GM12878 (cell line): ENCODE measurements around the gene SMARCB1. TPM values are rescaled to one million over a fixed set of nuclear protein-coding genes. Genes with fewer than 3 reads are reported as not detected.

Experiments used
- ATAC-seq: fragments of 200-7000 bp; cut with Tn5 transposase; 3 replicates; pipeline ENCODE4 v1.9.1; 2020; ENCODE audit warnings: mild to moderate bottlenecking, moderate library complexity
- BruUV-seq: library from RNA; stranded (reverse); fragments of 400-500 nt; replicated peaks from 2 replicates; lab custom pipeline; 2021; lab: Mats Ljungman, UMichigan
- CTCF ChIA-PET: fragments of 300-600 bp; sonication (Branson Sonifier 250); formaldehyde crosslinking; extraction: SDS; loops from one replicate; lab custom pipeline; 2021; ENCODE audit warnings: inconsistent platforms; lab: Yijun Ruan, JAX
- POLR2A ChIA-PET: fragments of 350-600 bp; formaldehyde crosslinking; extraction: SDS; loops from one replicate; lab custom pipeline; 2021; ENCODE audit warnings: inconsistent platforms; lab: Charles Lee
- RAD21 ChIA-PET: fragments of 300-600 bp; sonication (Branson Sonifier 250); formaldehyde crosslinking; loops from one replicate; lab custom pipeline; 2023; ENCODE audit warnings: antibody characterized with exemption; ENCODE audit not compliant: unreplicated experiment; lab: Charles Lee
- SMC1A ChIA-PET: fragments of 300-600 bp; sonication (Branson Sonifier 250); formaldehyde crosslinking; loops from one replicate; lab custom pipeline; 2023; ENCODE audit not compliant: unreplicated experiment, uncharacterized antibody; lab: Charles Lee
- DNase-seq: peaks from one replicate; pipeline ENCODE4 v3.0.0-alpha.2; 2011; ENCODE audit warnings: low read depth, low spot score
- FAIRE-seq: peaks from 3 replicates; lab custom pipeline; 2011; peaks lifted over from hg19 to GRCh38; lab: Jason Lieb, UNC
- H2AFZ ChIP-seq: 2 replicates; pipeline ENCODE4 v1.6.0; 2011; ENCODE audit warnings: low read depth, low read length, control low read depth; ENCODE audit not compliant: control insufficient read depth
- H3K27ac ChIP-seq: 2 replicates; pipeline ENCODE4 v1.5.1; 2011; ENCODE audit warnings: control low read depth; ENCODE audit not compliant: control insufficient read depth, insufficient read depth
- H3K27me3 ChIP-seq, 2 experiments: replicated peaks in 1 of 2; 2 replicates each; pipeline versions ENCODE4 v1.6.0 to v1.6.1; 2011; ENCODE audit warnings: low read length in 1 of 2; ENCODE audit not compliant: control insufficient read depth in 2 of 2, insufficient read depth in 2 of 2
- H3K36me3 ChIP-seq, 2 experiments: 2 replicates each; pipeline ENCODE4 v1.5.1; 2011; ENCODE audit warnings: low read length in 1 of 2; ENCODE audit not compliant: control insufficient read depth in 2 of 2, insufficient read depth in 2 of 2
- H3K4me1 ChIP-seq: 2 replicates; pipeline ENCODE4 v1.6.1; 2011; ENCODE audit warnings: mild to moderate bottlenecking, low read length, moderate library complexity, mixed read lengths; ENCODE audit not compliant: control insufficient read depth, insufficient read depth
- H3K4me2 ChIP-seq: 2 replicates; pipeline ENCODE4 v1.6.0; 2011; ENCODE audit warnings: control low read depth; ENCODE audit not compliant: control insufficient read depth, insufficient read depth
- H3K4me3 ChIP-seq: fragments of 200-600 bp; sonication (generic); 2 replicates; pipeline ENCODE4 v1.5.1; 2016
- H3K79me2 ChIP-seq: 2 replicates; pipeline ENCODE4 v1.6.0; 2011; ENCODE audit warnings: low read length; ENCODE audit not compliant: control insufficient read depth, insufficient read depth
- H3K9ac ChIP-seq: 2 replicates; pipeline ENCODE4 v1.8.0; 2011; ENCODE audit warnings: low read length, control low read depth, mixed read lengths; ENCODE audit not compliant: control insufficient read depth, insufficient read depth
- H3K9me3 ChIP-seq: replicated peaks from 3 replicates; pipeline ENCODE4 v1.5.1; 2011; ENCODE audit warnings: mild to moderate bottlenecking, low read length; ENCODE audit not compliant: control insufficient read depth, insufficient read depth
- H4K20me1 ChIP-seq: 2 replicates; pipeline ENCODE4 v1.6.0; 2011; ENCODE audit not compliant: control insufficient read depth, insufficient read depth
- BCL11A ChIP-seq: IDR thresholded peaks from 2 replicates; pipeline ENCODE4 v1.6.1; 2011; ENCODE audit warnings: low read depth, low read length
- BRCA1 ChIP-seq: IDR thresholded peaks from 2 replicates; pipeline ENCODE4 v1.6.1; 2011; ENCODE audit warnings: low read depth, low read length, improper control_type of control experiment
- EP300 ChIP-seq, 2 experiments: fragments of 150-350 bp in 1 of 2; IDR thresholded peaks; 2 replicates each; pipeline ENCODE4 v1.6.1; 2011 to 2012; ENCODE audit warnings: low read depth in 2 of 2, low read length in 2 of 2, borderline replicate concordance in 1 of 2, improper control_type of control experiment in 1 of 2, inconsistent platforms in 1 of 2; ENCODE audit not compliant: control insufficient read depth in 1 of 2
- FOS ChIP-seq: IDR thresholded peaks from 3 replicates; pipeline ENCODE4 v1.6.1; 2011; ENCODE audit warnings: borderline replicate concordance; ENCODE audit not compliant: insufficient read length; ENCODE audit errors: extremely low read depth
- FOXK2 ChIP-seq: fragments of 450-650 bp; IDR thresholded peaks from 2 replicates; pipeline ENCODE4 v1.6.1; 2017; ENCODE audit warnings: mild to moderate bottlenecking, moderate library complexity
- HSF1 ChIP-seq: fragments of 150-350 bp; IDR thresholded peaks from 2 replicates; pipeline ENCODE4 v1.6.1; 2014; ENCODE audit warnings: mild to moderate bottlenecking, low read depth, low read length
- IKZF2 ChIP-seq, 2 experiments: fragments of 450-650 bp; IDR thresholded peaks; 2 replicates each; pipeline ENCODE4 v1.6.1; 2017; ENCODE audit warnings: mild to moderate bottlenecking in 2 of 2, moderate library complexity in 2 of 2
- NFIC ChIP-seq: IDR thresholded peaks from 2 replicates; pipeline ENCODE4 v1.6.1; 2012; ENCODE audit warnings: low read depth, mild to moderate bottlenecking, inconsistent platforms, low read length, moderate library complexity
- NFXL1 ChIP-seq: fragments of 450-650 bp; IDR thresholded peaks from 2 replicates; pipeline ENCODE4 v1.6.1; 2017; ENCODE audit warnings: antibody characterized with exemption, mild to moderate bottlenecking, borderline replicate concordance
- PAX8 ChIP-seq: fragments of 450-650 bp; IDR thresholded peaks from 2 replicates; pipeline ENCODE4 v1.6.1; 2017; ENCODE audit warnings: mild to moderate bottlenecking, moderate library complexity
- SMAD5 ChIP-seq: IDR thresholded peaks from 2 replicates; pipeline ENCODE4 v1.6.1; 2016; ENCODE audit warnings: antibody characterized with exemption, low read depth
- TARDBP ChIP-seq: IDR thresholded peaks from 2 replicates; pipeline ENCODE4 v1.6.1; 2016; ENCODE audit warnings: borderline replicate concordance
- TCF12 ChIP-seq: IDR thresholded peaks from 2 replicates; pipeline ENCODE4 v1.6.1; 2011; ENCODE audit warnings: low read depth, mild to moderate bottlenecking, low read length
- USF2 ChIP-seq: IDR thresholded peaks from 2 replicates; pipeline ENCODE4 v1.6.1; 2011; ENCODE audit warnings: low read depth, low read length, improper control_type of control experiment, borderline replicate concordance
- ZNF24 ChIP-seq: fragments of 450-650 bp; IDR thresholded peaks from 2 replicates; pipeline ENCODE4 v1.6.1; 2017; ENCODE audit warnings: antibody characterized with exemption, mild to moderate bottlenecking
- ZZZ3 ChIP-seq: IDR thresholded peaks from 2 replicates; pipeline ENCODE4 v1.6.1; 2011; ENCODE audit warnings: low read depth; ENCODE audit not compliant: control insufficient read depth, insufficient read length
- WGBS: methylation state at CpG from one replicate; pipeline ENCODE4 v1.1.6; 2016; ENCODE audit warnings: low lambda C conversion rate; ENCODE audit not compliant: insufficient replicate concordance, insufficient coverage; ENCODE audit errors: missing lambda C conversion rate; 5-methylcytosine and 5-hydroxymethylcytosine counted together
- in situ Hi-C: fragments of 300-500 bp; cut with MboI; formaldehyde crosslinking; loops from 9 replicates; pipeline ENCODE4 v1.14.3; 2018; ENCODE audit warnings: mixed read lengths
- intact Hi-C: fragments of 100-400 bp; cut with micrococcal nuclease; formaldehyde crosslinking; loops from one replicate; pipeline ENCODE4 v1.14.2; 2022; ENCODE audit not compliant: unreplicated experiment
- polyA plus RNA-seq, 11 experiments: library from polyadenylated mRNA; depleted of rRNA in 4 of 11; unstranded in 6 of 11; stranded (reverse) in 5 of 11; fragments of >200 nt; fragmentation: Nextera tagmentation in 4 of 11; fragmentation: Illumina TruSeq in 1 of 11; extraction: Ambion mirVana in 4 of 11; extraction: Trizol in 1 of 11; gene quantifications; 1 replicate in 1 of 11; 2 replicates in 10 of 11; pipeline versions ENCODE4 v1.2.1 to v1.2.3, GENCODE V29; 2011 to 2016; ENCODE audit warnings: inconsistent platforms in 2 of 11, missing spikeins in 2 of 11, low read depth in 1 of 11
- total RNA-seq, 4 experiments: library from RNA; depleted of rRNA in 3 of 4; stranded (reverse); fragments of >200 nt in 3 of 4; fragmentation: Illumina TruSeq in 1 of 4; extraction: Trizol in 1 of 4; gene quantifications; 2 replicates each; pipeline versions ENCODE4 v1.2.1 to v1.2.3, GENCODE V29; 2013 to 2021
- TF ChIP-seq, protein P1 (sequence below): fragments of 450-650 bp; conservative IDR thresholded peaks from 2 replicates; pipeline ENCODE4 v1.6.1; 2017; ENCODE audit warnings: mild to moderate bottlenecking, moderate library complexity
- TF ChIP-seq, protein P2 (sequence below): IDR thresholded peaks from 2 replicates; pipeline ENCODE4 v1.6.1; 2012; ENCODE audit warnings: low read depth, low read length, improper control_type of control experiment
- TF ChIP-seq, protein P3 (sequence below): fragments of 450-650 bp; IDR thresholded peaks from 2 replicates; pipeline ENCODE4 v1.6.1; 2017; ENCODE audit warnings: antibody characterized with exemption, mild to moderate bottlenecking, moderate library complexity

The SMARCB1 gene
- total and polyA plus RNA-seq, 10 of the 15 experiments (the other 5 are each of a cell fraction or from before 2014, with no cell fraction given): 9.1 to 215 (median 183) TPM

DNA sequence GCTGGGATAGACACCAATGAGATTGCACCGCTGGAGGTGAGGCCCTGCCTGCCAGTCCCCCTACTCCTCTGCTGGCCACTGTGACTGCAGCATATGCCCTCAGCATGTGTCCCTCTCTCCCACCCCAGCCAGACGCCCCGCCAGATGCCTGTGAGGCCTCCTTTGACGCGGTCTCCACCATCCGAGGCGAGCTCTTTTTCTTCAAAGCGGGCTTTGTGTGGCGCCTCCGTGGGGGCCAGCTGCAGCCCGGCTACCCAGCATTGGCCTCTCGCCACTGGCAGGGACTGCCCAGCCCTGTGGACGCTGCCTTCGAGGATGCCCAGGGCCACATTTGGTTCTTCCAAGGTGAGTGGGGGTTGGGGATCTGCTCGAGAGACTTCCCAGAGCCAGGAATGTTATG is 5.7 kb upstream of the SMARCB1 start:
- H3K9ac ChIP-seq: no peak overlapping the region
- H3K4me2 ChIP-seq: no peak overlapping the region
- TF ChIP-seq FOXK2 (no peak), NFIC (no peak), ZNF24 (no peak), IKZF2 (IDR thresholded peaks at IDR 0.05) (no peak), PAX8 (no peak), FOS (no peak), TCF12 (no peak), NFXL1 (no peak), HSF1 (no peak), USF2 (no peak), BRCA1 (no peak), BCL11A (no peak), EP300 (IDR thresholded peaks at IDR 0.05; ENCODE audit: borderline replicate concordance in 1 of 2, control insufficient read depth in 1 of 2, low read depth in 2 of 2, low read length in 2 of 2) (no peak), SMAD5 (no peak), ZZZ3 (no peak), TARDBP (no peak)
- TF ChIP-seq, protein P1, sequence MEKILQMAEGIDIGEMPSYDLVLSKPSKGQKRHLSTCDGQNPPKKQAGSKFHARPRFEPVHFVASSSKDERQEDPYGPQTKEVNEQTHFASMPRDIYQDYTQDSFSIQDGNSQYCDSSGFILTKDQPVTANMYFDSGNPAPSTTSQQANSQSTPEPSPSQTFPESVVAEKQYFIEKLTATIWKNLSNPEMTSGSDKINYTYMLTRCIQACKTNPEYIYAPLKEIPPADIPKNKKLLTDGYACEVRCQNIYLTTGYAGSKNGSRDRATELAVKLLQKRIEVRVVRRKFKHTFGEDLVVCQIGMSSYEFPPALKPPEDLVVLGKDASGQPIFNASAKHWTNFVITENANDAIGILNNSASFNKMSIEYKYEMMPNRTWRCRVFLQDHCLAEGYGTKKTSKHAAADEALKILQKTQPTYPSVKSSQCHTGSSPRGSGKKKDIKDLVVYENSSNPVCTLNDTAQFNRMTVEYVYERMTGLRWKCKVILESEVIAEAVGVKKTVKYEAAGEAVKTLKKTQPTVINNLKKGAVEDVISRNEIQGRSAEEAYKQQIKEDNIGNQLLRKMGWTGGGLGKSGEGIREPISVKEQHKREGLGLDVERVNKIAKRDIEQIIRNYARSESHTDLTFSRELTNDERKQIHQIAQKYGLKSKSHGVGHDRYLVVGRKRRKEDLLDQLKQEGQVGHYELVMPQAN: no peak
- TF ChIP-seq, protein P2, sequence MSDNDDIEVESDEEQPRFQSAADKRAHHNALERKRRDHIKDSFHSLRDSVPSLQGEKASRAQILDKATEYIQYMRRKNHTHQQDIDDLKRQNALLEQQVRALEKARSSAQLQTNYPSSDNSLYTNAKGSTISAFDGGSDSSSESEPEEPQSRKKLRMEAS: no peak
- TF ChIP-seq, protein P3, sequence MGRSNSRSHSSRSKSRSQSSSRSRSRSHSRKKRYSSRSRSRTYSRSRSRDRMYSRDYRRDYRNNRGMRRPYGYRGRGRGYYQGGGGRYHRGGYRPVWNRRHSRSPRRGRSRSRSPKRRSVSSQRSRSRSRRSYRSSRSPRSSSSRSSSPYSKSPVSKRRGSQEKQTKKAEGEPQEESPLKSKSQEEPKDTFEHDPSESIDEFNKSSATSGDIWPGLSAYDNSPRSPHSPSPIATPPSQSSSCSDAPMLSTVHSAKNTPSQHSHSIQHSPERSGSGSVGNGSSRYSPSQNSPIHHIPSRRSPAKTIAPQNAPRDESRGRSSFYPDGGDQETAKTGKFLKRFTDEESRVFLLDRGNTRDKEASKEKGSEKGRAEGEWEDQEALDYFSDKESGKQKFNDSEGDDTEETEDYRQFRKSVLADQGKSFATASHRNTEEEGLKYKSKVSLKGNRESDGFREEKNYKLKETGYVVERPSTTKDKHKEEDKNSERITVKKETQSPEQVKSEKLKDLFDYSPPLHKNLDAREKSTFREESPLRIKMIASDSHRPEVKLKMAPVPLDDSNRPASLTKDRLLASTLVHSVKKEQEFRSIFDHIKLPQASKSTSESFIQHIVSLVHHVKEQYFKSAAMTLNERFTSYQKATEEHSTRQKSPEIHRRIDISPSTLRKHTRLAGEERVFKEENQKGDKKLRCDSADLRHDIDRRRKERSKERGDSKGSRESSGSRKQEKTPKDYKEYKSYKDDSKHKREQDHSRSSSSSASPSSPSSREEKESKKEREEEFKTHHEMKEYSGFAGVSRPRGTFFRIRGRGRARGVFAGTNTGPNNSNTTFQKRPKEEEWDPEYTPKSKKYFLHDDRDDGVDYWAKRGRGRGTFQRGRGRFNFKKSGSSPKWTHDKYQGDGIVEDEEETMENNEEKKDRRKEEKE: no peak
- BruUV-seq: no TSS peak
- H3K27ac ChIP-seq: no peak overlapping the region
- H4K20me1 ChIP-seq: no peaks in the 10 kb centered on the region
- intact Hi-C loops (no loop called here), in situ Hi-C loops (no loop called here)
- no peaks in the 10 kb centered on the region for H3K79me2 ChIP-seq
- H3K27me3 ChIP-seq: peaks cover 0 to 2% of the 10 kb centered on the region in 2 experiments; a peak in 1 of 4 replicates
- POLR2A ChIA-PET: no interaction called here
- H3K36me3 ChIP-seq: no peaks in the 10 kb centered on the region
- no peak overlapping the region for H2AFZ ChIP-seq
- ATAC-seq (no peak), DNase-seq (no peak), FAIRE-seq (no peak)
- RAD21 ChIA-PET: no interaction called here
- H3K4me3 ChIP-seq: no peak overlapping the region
- no peaks in the 10 kb centered on the region for H3K4me1 ChIP-seq
- SMC1A ChIA-PET: no interaction called here
- no peaks in the 10 kb centered on the region for H3K9me3 ChIP-seq
- 52% methylated on average over 15 of the region's 15 CpGs for WGBS
- CTCF ChIA-PET: no interaction called here
